Stimulated activated naive CD8-positive, alpha-beta T cell treated with anti-CD3 and anti-CD28 coated beads, Interleukin-15, Interleukin-2, amounts not matched to agents 100 ng/mL and 50 ng/mL, for 24 hours (primary cell): ENCODE results near the gene MFAP2.

Experiments
- H3K27ac Mint-ChIP-seq: one replicate; pipeline ENCODE4 v1.8.0; 2021; ENCODE audit warnings: mild to moderate bottlenecking, mixed read lengths
- H3K27me3 Mint-ChIP-seq: one replicate; pipeline ENCODE4 v1.8.0; 2021; ENCODE audit warnings: mixed read lengths
- H3K36me3 Mint-ChIP-seq: one replicate; pipeline ENCODE4 v1.8.0; 2021; ENCODE audit warnings: low read depth, mixed read lengths
- H3K4me1 Mint-ChIP-seq: one replicate; pipeline ENCODE4 v1.8.0; 2021; ENCODE audit warnings: low read depth, mixed read lengths
- H3K4me3 Mint-ChIP-seq: one replicate; pipeline ENCODE4 v1.8.0; 2021; ENCODE audit warnings: mild to moderate bottlenecking, mixed read lengths
- H3K9me3 Mint-ChIP-seq: one replicate; pipeline ENCODE4 v1.8.0; 2021; ENCODE audit warnings: mixed read lengths

The MFAP2 gene

DNA sequence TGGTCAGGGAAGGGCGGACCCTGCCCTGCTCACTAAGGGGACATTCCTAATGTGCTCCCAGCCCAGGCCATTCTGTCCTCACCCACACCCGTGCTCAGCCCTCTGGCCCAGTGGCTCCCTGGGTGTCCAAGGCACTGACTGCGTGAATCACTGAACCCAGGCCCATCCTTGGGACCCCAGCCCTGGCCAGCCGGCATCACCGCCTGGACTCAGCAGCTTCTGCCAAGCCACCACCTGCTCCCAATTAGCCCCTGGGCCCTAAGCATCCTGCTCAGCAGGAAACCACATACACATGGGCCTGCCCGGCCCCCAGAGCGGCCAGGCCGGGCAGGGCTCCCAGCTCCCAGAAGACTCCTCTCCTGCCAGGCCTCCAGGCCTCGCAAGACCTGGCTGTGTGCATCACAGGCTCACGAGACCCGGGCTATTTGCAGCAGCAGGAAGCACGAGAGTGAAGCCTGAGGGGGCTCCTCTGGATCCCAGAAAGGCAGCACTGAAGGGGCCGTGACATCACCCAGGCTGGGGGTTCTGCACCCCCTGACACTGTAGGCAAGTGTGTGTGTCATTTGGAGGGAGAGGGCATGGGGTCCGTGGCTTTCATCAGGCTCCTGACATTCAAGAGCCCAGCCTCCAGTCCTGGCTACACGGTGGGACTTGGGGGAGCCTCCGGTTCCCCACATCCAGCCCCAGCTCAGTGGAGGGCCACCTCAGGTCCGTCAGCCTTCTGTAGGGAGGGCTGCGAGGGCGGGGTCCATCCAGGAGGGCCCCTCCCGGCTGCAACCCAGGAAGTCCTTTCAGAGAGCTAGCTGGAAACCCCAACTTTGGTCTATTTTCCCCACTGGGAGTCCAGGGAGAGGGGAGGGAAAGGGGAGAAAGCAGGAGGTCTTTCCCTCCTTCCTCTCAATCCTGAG, 1.6 kb downstream of the MFAP2 start:
- H3K4me3 Mint-ChIP-seq = no peak overlapping the region
- H3K36me3 Mint-ChIP-seq = no peaks in the 10 kb centered on the region
- H3K4me1 Mint-ChIP-seq = peaks cover 9% of the 10 kb centered on the region
- peaks cover 24% of the 10 kb centered on the region for H3K27me3 Mint-ChIP-seq
- H3K9me3 Mint-ChIP-seq = no peaks in the 10 kb centered on the region
- H3K27ac Mint-ChIP-seq = no peak overlapping the region

DNA sequence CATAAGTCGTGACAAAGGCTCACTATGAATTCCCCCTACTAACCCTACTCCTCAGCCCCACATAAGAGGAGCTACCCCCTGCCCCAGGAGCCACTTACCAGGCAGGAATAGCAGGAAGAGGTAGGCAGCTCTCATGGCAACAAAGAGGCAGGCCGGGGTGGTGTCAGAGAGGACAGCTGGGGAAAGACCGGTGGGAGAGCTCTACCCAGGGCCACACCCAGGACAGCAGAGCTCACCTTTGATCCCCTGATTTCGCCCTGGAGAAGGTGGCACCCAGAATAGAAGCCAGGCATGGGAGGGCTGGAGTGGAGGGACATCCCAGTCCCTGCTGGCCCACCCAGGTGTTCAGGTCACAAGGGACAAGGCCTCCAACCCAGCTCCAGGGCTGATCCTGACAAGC, 2.3 kb downstream of the MFAP2 start:
- Mint-ChIP-seq H3K27ac (no peak overlapping the region), H3K9me3 (no peaks in the 10 kb centered on the region), H3K27me3 (peaks cover 21% of the 10 kb centered on the region), H3K4me1 (peaks cover 9% of the 10 kb centered on the region), H3K4me3 (no peak overlapping the region), H3K36me3 (no peaks in the 10 kb centered on the region)

DNA sequence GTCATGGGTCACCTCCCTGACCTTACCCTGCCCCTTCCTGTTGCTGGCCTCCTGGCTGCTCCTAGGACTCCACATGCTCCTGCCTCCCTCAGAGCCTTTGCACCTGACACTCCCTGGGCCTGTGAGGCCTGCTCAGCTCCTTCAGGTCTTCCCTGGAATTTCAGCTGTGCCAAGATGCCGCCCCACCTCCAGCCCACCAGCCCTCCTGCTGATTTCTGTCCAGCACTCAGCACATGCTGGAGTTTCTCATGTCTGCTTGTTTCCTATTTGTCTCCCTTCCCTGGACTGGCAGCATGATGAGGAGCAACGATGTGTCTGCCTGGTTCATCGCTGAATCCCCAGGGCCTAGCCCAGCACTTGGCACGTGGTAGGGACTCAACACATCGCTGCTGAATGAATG, 3.0 kb downstream of the MFAP2 start:
- H3K4me1 Mint-ChIP-seq = peaks cover 9% of the 10 kb centered on the region
- H3K4me3 Mint-ChIP-seq = no peak overlapping the region
- no peaks in the 10 kb centered on the region for H3K9me3 Mint-ChIP-seq
- no peak overlapping the region for H3K27ac Mint-ChIP-seq
- no peaks in the 10 kb centered on the region for H3K36me3 Mint-ChIP-seq
- H3K27me3 Mint-ChIP-seq = peaks cover 16% of the 10 kb centered on the region

DNA sequence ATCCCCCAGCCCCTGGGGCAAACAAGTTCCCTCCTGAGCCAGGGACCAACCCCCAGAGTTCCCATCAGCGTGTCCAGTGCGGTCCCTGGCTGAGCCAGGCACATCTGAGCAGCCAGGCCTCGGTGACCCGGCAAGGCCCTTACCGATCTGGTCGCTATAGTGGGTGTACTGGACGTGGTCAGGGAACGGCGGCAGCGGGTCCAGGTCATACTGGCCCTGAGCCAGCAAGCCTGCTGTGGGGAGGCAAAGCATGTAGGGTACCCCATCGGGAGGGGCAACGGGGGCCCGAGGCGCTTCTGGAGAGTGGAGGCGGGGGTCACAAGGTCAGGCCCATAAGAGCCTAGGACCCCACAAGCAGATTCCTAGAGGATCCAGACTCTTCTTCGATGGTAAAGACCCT, 3.5 kb downstream of the MFAP2 start:
- no peak overlapping the region for H3K27ac Mint-ChIP-seq
- peaks cover 16% of the 10 kb centered on the region for H3K27me3 Mint-ChIP-seq

DNA sequence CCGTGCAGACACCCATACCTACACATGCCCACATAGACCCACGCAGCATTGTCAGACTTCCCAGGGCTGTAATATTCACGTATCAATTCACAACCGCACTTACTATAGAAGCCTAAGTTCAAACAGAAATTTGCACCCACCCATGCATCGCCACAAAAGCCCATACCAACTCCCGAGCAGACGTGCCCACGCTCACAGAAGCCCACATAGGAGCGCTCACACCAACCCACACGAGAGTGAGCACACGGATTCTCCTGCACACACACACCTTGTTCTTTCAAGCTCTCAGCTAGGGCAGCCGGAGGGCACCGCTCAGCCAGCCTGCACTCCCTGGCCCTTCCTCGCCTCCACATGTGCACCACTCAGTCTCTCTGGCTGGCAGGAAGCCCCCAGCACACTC, 4.6 kb downstream of the MFAP2 start:
- Mint-ChIP-seq H3K9me3 (no peaks in the 10 kb centered on the region), H3K27ac (no peak overlapping the region), H3K4me1 (peaks cover 2% of the 10 kb centered on the region), H3K27me3 (peaks cover 7% of the 10 kb centered on the region), H3K36me3 (no peaks in the 10 kb centered on the region), H3K4me3 (no peak overlapping the region)

More for the DNA sequence above, 3.5 kb downstream of the MFAP2 start:
- Mint-ChIP-seq H3K9me3 (no peaks in the 10 kb centered on the region), H3K4me1 (peaks cover 9% of the 10 kb centered on the region), H3K4me3 (no peak overlapping the region), H3K36me3 (no peaks in the 10 kb centered on the region)

DNA sequence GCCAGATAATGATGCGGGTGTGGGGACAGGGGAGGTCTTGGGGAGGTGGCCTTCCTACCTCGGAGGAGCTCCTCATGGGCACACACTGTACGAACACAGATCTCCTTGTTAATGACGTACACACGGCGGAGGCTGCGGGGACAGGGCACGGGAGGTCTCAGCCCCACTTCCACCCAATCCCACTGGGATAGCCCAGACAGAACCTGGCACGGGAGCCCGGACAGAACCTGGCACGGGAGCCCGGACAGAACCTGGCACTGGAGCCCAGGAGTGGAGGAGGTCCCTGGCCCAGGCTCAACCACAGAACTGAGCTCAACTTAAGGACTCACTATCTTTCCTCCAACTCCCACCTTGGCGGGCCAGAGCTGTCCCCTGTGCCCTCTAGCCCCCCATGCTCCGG, 5.2 kb downstream of the MFAP2 start:
- Mint-ChIP-seq H3K4me3 (no peak overlapping the region), H3K36me3 (no peaks in the 10 kb centered on the region), H3K9me3 (no peaks in the 10 kb centered on the region)

DNA sequence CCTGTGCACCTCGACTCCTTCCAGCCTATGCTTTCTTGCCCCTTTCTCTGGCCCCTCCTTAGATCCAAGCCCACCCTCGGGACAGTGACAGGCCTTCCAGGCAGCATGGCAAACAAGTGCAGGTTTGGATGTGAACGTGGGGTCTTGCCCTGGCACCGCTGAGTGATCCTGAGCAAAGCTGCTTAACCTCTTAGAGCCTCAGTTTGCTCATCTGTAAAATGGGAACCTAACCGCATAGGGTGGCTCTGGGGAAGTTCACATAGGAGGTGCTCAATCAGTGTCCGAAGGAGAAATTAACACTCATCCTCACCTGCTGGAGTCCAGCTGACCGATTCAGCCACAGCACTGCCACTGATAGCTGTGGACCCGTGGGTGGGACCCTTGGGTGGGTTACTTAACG, 7.2 kb downstream of the MFAP2 start:
- no peaks in the 10 kb centered on the region for H3K27me3 Mint-ChIP-seq
- no peaks in the 10 kb centered on the region for H3K4me1 Mint-ChIP-seq
- no peak overlapping the region for H3K27ac Mint-ChIP-seq
- H3K9me3 Mint-ChIP-seq = no peaks in the 10 kb centered on the region
- no peaks in the 10 kb centered on the region for H3K36me3 Mint-ChIP-seq
- no peak overlapping the region for H3K4me3 Mint-ChIP-seq

More for the DNA sequence above, 5.2 kb downstream of the MFAP2 start:
- Mint-ChIP-seq H3K4me1 (no peaks in the 10 kb centered on the region), H3K27ac (no peak overlapping the region), H3K27me3 (peaks cover 5% of the 10 kb centered on the region)

DNA sequence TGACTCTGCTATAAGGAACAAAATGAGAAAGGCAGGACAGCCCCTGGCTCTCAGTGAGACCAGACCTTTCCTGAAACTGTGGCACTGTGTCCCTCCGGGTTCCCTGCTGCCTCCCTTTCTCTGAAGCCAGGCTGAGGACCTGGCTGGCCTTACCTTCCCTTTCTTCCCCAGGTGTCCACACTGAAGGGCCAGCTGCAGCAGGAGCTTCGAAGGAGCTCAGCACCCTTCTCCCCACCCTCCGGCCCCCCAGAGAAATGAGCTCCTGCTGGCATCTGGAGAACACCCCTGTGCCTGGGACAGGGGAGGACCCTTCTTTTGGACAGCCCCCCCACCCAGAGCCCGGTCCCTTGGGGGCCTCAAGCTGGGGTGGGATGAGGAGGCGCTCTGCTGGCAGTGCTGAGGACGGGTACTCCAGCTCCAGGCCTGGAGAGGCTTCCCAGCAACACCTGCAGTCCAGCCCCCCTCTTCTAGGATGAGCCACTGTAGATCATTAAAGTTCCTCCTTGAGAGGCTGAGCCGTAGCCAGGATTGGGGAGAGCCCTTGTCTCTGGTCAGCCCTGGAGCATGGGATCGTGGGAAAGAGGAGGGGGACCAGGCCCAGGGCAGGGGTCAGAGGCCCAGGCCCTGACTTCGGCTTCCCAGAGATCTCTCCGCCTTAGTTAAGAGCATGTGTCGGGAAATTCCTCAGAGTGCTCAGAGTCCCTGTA, 8.1 kb downstream of the MFAP2 start:
- no peaks in the 10 kb centered on the region for H3K4me1 Mint-ChIP-seq
- no peaks in the 10 kb centered on the region for H3K36me3 Mint-ChIP-seq
- H3K4me3 Mint-ChIP-seq = no peak overlapping the region
- no peak overlapping the region for H3K27ac Mint-ChIP-seq
- no peaks in the 10 kb centered on the region for H3K27me3 Mint-ChIP-seq
- H3K9me3 Mint-ChIP-seq = no peaks in the 10 kb centered on the region

DNA sequence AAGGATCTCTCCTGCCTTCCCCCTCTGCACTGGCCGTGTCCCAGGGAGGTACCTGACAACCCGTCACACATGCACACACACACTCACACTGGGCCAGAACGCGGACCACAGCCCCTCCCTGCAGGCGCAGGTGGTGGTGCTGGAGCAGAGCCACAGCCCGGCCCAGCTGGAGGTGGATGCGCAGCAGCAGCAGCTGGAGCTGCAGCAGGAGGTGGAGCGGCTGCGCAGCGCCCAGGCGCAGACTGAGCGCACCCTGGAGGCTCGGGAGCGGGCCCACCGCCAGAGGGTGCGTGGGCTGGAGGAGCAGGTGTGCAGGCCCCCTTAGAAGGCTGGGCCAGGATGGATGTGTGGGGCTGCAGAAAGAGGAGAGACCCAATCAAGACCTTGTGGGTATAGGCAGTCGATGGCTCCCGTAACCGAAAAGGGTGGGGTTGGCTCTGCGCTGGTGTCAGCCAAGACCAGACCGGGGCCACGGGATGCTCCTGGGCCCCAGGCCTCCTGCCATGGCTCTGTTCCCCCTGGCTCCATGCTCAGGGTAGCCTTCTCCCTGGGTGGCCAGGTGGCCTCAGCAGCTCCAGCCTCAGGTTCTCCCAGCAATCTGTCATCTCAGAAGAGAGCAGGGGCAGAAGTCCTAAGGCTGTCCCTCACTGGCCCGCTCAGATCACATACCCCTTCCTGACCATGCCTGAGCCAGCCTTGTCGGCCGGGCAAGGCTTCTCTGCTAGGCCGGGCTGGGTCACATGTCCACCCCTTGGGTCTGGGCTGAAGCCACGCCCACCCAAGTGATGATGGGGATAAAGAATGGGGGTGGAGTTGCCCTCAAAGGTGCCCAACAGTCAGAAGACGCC, 8.9 kb downstream of the MFAP2 start:
- no peak overlapping the region for H3K27ac Mint-ChIP-seq
- no peak overlapping the region for H3K4me3 Mint-ChIP-seq
- H3K4me1 Mint-ChIP-seq = no peaks in the 10 kb centered on the region
- H3K27me3 Mint-ChIP-seq = no peaks in the 10 kb centered on the region
- H3K9me3 Mint-ChIP-seq = no peaks in the 10 kb centered on the region
- no peaks in the 10 kb centered on the region for H3K36me3 Mint-ChIP-seq

DNA sequence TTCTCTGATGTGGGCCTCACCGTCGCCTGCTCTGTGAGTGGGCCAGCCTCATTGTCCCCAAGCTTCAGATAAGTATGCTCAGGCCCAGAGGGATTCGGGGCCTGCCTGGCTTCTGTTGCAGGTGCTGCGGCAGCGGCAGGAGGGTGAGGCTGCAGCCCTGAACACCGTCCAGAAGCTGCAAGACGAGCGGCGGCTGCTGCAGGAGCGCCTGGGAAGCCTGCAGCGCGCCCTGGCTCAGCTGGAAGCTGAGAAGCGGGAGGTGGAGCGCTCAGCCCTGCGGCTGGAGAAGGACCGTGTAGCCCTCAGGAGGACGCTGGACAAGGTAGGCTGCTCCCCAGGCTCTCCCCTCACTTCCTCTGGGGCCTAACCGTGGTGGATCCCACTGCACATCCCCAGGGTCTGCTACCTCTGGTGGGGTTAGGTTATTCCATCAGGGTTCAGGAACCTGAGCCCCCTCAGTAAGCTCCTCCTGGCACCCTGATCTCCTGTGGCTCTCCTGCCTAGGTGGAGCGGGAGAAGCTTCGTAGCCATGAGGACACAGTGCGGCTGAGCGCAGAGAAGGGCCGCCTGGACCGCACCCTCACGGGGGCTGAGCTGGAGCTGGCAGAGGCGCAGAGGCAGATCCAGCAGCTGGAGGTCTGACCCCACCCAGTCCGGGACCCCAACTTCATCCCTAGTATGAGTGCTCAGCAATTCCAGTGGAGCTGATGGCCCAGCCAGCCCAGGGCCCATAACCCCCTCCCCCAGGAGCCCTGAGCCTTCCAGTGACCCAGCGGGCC, 10.1 kb downstream of the MFAP2 start:
- Mint-ChIP-seq H3K27me3 (no peaks in the 10 kb centered on the region), H3K27ac (no peak overlapping the region), H3K4me1 (no peaks in the 10 kb centered on the region), H3K4me3 (no peak overlapping the region), H3K36me3 (peaks cover 4% of the 10 kb centered on the region), H3K9me3 (no peaks in the 10 kb centered on the region)

DNA sequence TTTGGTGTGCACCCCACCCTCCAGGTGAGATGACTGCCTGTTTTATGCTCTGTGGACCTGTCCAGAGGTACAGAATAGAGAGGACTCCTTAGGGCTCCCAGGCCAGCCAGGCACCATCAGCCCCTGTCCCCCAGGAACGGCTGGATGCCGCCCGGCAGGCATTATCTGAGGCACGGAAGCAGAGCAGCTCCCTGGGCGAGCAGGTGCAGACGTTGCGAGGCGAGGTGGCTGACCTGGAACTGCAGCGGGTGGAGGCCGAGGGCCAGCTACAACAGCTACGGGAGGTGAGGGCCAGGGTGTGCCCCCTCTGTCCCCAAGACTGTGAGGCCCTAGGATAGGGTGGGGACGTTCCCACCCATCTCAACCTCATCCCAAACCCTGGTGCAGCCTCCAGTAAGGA, 10.8 kb downstream of the MFAP2 start:
- no peaks in the 10 kb centered on the region for H3K4me1 Mint-ChIP-seq
- no peak overlapping the region for H3K4me3 Mint-ChIP-seq
- no peaks in the 10 kb centered on the region for H3K27me3 Mint-ChIP-seq
- H3K9me3 Mint-ChIP-seq = no peaks in the 10 kb centered on the region
- peaks cover 4% of the 10 kb centered on the region for H3K36me3 Mint-ChIP-seq
- H3K27ac Mint-ChIP-seq = no peak overlapping the region

DNA sequence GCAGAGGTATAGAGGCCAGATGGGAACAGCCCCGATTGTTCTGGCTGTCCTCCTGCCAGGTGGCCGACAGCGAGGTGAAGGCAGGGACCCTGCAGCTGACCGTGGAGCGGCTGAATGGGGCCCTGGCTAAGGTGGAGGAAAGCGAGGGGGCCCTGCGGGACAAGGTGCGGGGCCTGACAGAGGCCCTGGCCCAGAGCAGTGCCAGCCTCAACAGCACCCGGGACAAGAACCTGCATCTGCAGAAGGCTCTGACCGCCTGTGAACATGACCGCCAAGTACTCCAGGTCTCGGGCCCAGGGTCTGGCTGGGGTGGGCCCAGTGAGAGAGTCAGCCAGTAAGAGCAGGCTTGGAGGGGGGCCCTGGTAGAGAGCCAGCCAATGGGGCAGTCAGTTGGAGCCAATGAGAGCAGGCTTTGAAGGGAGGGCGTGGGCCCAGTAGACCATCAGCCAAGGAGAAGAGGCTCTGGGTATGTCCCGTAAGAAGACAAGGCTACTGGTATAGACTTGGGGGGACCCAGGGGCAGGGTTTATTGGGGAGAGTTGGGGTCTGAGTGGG, 11.3 kb downstream of the MFAP2 start:
- peaks cover 4% of the 10 kb centered on the region for H3K36me3 Mint-ChIP-seq
- no peaks in the 10 kb centered on the region for H3K9me3 Mint-ChIP-seq
- H3K27me3 Mint-ChIP-seq = no peaks in the 10 kb centered on the region
- H3K4me1 Mint-ChIP-seq = no peaks in the 10 kb centered on the region
- no peak overlapping the region for H3K27ac Mint-ChIP-seq
- no peak overlapping the region for H3K4me3 Mint-ChIP-seq

DNA sequence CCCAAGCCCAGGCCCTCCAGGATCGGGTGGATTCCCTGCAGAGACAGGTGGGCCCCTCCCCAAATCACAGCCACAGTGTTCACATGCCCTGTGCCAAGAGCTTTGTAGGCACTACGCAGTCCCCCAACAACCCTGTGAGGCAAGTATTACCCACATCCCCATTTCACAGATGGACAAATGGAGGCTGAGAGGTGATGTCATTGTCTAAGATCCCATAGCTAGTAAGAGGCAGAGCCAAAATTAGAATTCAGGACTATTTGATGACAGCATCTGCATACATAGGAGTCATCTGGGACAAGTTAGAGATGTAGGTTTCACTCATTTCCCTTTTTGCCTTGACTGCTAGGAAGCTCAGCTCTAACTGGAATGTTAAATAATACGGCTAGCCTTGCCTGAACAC, 12.0 kb downstream of the MFAP2 start:
- H3K4me3 Mint-ChIP-seq = no peak overlapping the region
- H3K36me3 Mint-ChIP-seq = peaks cover 4% of the 10 kb centered on the region
- no peaks in the 10 kb centered on the region for H3K27me3 Mint-ChIP-seq
- no peaks in the 10 kb centered on the region for H3K9me3 Mint-ChIP-seq
- H3K27ac Mint-ChIP-seq = no peak overlapping the region
- no peaks in the 10 kb centered on the region for H3K4me1 Mint-ChIP-seq

DNA sequence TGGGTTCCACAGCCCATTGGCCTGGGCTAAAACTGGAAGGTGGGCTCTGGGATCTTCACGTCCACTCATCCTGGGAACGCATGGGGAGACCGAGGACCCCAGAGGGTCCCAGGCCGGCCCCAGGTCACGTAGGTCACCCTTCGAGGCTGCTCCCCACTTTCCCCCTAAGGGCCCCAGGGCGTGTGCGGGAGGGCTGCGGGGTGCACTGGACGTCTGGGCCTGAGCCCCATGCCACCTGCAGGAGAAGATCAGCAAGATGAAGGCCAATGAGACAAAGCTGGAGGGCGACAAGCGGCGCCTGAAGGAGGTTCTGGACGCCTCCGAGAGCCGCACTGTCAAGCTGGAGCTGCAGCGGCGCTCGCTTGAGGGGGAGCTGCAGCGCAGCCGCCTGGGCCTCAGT, 12.5 kb downstream of the MFAP2 start:
- Mint-ChIP-seq H3K4me3 (no peak overlapping the region), H3K36me3 (peaks cover 4% of the 10 kb centered on the region)

More for the DNA sequence above, 12.5 kb downstream of the MFAP2 start:
- no peaks in the 10 kb centered on the region for H3K9me3 Mint-ChIP-seq
- no peak overlapping the region for H3K27ac Mint-ChIP-seq
- H3K27me3 Mint-ChIP-seq = no peaks in the 10 kb centered on the region
- no peaks in the 10 kb centered on the region for H3K4me1 Mint-ChIP-seq
